GM12875 (cell line): ENCODE results near the gene PDE4D.

Experiments
- H3K4me3 ChIP-seq: one replicate; pipeline ENCODE4 v1.5.1; 2011; ENCODE audit warnings: low read depth, low read length, control low read depth
- CTCF ChIP-seq: IDR thresholded peaks from 2 replicates; pipeline ENCODE4 v1.5.1; 2011; ENCODE audit warnings: low read depth, mild to moderate bottlenecking, control low read depth, inconsistent platforms, low read length, moderate library complexity, borderline replicate concordance; ENCODE audit not compliant: insufficient read depth

PDE4D gene

DNA sequence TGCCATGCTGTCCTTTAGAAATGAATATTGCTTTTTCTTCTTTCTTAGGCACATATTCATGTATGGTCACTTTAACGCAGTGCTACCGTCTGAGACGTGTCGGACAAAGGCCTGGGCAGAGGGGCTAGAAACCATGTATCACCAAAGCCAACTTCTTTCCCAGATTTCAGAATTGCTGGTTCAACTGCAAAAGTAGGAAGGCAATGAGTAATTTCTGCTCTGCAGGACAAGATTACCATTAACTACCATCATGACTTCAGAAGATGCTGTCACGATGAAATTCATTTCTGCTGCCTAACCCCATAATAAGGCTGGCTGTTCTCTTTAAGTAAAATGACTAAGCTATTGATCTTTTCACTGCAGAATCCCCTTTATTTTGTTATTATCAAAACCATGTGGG, 306.7 kb downstream of the PDE4D start:
- TF ChIP-seq CTCF = no peak
- no peak overlapping the region for H3K4me3 ChIP-seq

- no peak for TF ChIP-seq CTCF
- H3K4me3 ChIP-seq = no peak overlapping the region
These were observed 308.4 kb downstream of the PDE4D start for GRCh38 chr5:59584858-59585846.

DNA sequence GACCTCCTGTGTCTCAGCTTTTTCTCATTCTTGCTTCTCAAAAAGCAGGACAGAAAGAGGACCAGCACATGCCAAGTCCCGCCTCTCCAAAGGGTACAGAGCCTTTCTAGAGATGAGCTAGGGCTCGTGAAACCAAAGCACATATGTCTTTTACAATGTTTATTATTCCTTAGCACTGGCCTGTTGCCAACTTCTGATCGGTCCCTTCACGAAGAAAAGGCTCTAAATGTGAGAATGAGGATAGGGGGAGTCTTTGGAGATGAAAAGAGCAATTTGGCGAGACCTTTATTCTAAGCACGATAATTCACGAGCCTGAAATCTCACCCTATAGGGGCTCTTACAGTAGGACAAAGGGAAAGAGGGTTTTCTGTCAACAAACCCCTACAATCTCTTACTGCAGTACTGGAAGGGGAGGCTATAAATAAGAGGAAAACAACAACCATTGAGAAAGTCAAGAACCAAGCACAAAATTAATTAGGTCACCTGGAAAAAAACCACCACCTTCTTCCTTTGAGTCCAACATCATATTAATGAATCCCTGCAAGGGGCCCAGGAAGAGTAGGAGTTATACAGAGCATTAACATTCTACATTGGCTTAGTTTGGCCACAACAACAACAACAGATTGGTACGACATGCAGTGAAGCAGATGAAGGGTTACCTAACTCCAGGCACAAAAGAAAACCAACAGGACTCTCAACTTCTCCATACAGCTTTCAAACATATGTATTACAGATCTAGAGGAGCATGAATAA, 309.5 kb downstream of the PDE4D start:
- TF ChIP-seq CTCF = no peak
- H3K4me3 ChIP-seq = no peak overlapping the region

DNA sequence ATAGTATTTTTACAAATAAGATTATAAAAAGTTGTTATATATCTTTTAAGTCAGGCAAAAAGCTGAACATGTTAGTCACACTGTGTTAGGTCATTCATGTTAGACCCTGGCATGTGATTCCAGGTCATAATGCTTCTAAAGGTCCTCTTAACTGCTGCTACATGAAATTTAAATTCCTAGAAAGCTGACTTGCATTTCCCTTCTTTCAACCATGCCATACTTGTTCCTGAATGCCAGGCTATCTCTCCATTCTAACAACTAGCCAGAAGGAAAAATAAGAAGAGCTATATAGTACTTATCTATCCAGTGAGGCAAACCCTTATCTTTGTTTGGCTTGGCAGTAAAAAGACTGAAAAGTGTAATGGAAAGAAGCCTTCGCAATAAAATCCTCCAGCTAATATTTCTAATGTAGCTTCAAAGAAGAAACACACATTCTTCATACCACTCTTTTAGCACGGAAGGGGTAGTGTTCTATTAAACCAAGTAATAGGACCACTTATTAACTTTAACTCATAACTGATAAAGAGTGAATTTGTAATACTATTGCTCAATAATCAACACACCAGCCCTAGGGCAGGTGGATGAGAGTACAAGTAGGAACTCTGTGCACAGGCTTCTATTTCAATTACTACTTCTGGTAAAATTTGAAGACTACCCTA, 310.2 kb downstream of the PDE4D start:
- no peak overlapping the region for H3K4me3 ChIP-seq
- TF ChIP-seq CTCF = no peak

DNA sequence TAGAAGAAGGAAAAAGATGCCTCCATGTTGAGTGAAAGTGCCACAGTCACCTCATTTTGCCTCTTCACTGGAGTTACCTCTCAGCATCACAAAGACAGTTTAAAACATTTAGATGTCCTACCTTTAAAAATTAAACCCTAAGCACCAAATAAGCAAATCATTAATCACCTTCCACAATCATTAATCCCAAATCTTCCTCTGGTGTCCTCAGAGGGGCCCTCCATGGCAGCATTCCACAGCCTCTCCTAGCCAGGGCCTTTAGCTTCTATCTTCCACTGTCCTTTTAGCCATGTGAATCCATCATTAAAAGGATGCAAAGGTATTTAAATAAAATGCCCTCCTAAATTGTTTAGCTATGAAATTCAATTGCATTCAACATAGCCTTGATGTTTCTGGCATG, 310.8 kb downstream of the PDE4D start:
- no peak overlapping the region for H3K4me3 ChIP-seq
- TF ChIP-seq CTCF = no peak

- no peak overlapping the region for H3K4me3 ChIP-seq
- TF ChIP-seq CTCF = no peak
These were observed 313.7 kb downstream of the PDE4D start for GRCh38 chr5:59579824-59580167.
